Sigmoid colon (tissue), 7 donors: Measurements from ENCODE around the gene OR6K6. TPM values are rescaled to one million over a fixed set of nuclear protein-coding genes. Genes with fewer than 3 reads are reported as not detected.

Source experiments
- DNase-seq: peaks from one replicate; pipeline ENCODE4 v3.0.0-alpha.2; 2019
- H3K27ac ChIP-seq, 4 donors: fragments of 200-600 bp; sonication (generic); one replicate each; pipeline ENCODE4 v1.5.1; 2016 to 2019; ENCODE audit warnings: mild to moderate bottlenecking in 1 of 4
- H3K27me3 ChIP-seq, 3 donors: fragments of 200-600 bp; sonication (generic); one replicate each; pipeline ENCODE4 v1.5.1; 2019; ENCODE audit warnings: mild to moderate bottlenecking in 1 of 3
- H3K36me3 ChIP-seq, 4 donors: fragments of 200-600 bp; sonication (generic); one replicate each; pipeline ENCODE4 v1.5.1; 2016 to 2019
- H3K4me1 ChIP-seq, 4 donors: fragments of 200-600 bp; sonication (generic); one replicate each; pipeline ENCODE4 v1.5.1; 2017 to 2019
- H3K4me3 ChIP-seq, 4 donors: fragments of 200-600 bp; sonication (generic); one replicate each; pipeline ENCODE4 v1.5.1; 2017 to 2019; ENCODE audit warnings: mild to moderate bottlenecking in 2 of 4, moderate library complexity in 1 of 4
- H3K9me3 ChIP-seq, 4 donors: fragments of 200-600 bp in 3 of 4; sonication (generic) in 3 of 4; one replicate each; pipeline versions ENCODE4 v1.5.1 to v1.6.1; 2013 to 2019
- EP300 ChIP-seq, 4 donors: sonication (generic); formaldehyde crosslinking; IDR thresholded peaks; one replicate each; pipeline ENCODE4 v1.6.1; 2017; ENCODE audit warnings: antibody characterized with exemption in 4 of 4
- POLR2A ChIP-seq, 2 donors: fragments of 450-650 bp; IDR thresholded peaks; one replicate each; pipeline ENCODE4 v1.6.1; 2016; ENCODE audit warnings: antibody characterized with exemption in 2 of 2, mild to moderate bottlenecking in 2 of 2, moderate library complexity in 2 of 2
- POLR2AphosphoS5 ChIP-seq, 4 donors: sonication (generic); formaldehyde crosslinking; IDR thresholded peaks; one replicate each; pipeline ENCODE4 v1.6.1; 2017; ENCODE audit warnings: antibody characterized with exemption in 4 of 4
- WGBS, 2 donors: extraction: QIAGEN DNeasy Blood & Tissue Kit; methylation state at CpG; one replicate each; pipeline ENCODE4 v1.1.7; 2013; 5-methylcytosine and 5-hydroxymethylcytosine counted together
- intact Hi-C: fragments of 100-400 bp; cut with DNase I; formaldehyde crosslinking; loops from one replicate; pipeline ENCODE4 v1.15.1; 2023
- polyA plus RNA-seq, 3 donors: library from polyadenylated mRNA; stranded (reverse); fragments of 200-250 nt; gene quantifications; one replicate each; pipeline ENCODE4 v1.2.3, GENCODE V29; 2013
- total RNA-seq, 4 donors: library from RNA; depleted of rRNA; stranded (reverse); fragments of >200 nt; gene quantifications; one replicate each; pipeline ENCODE4 v1.1.0, GENCODE V29; 2016
- TF ChIP-seq, protein P1 (sequence below), 4 experiments: fragments of 450-650 bp in 3 of 4; fragments of 200-600 bp in 1 of 4; IDR thresholded peaks; one replicate each; pipeline ENCODE4 v1.5.1; 2016 to 2019; ENCODE audit warnings: antibody characterized with exemption in 4 of 4, mild to moderate bottlenecking in 3 of 4, moderate library complexity in 2 of 4
- donor health status: healthy with polysubstance abuse.
- donor health status: Bipolar disorder and iron deficiency.
- donor health status: healthy.

The OR6K6 gene
- total and polyA plus RNA-seq, 7 donors = not detected

DNA sequence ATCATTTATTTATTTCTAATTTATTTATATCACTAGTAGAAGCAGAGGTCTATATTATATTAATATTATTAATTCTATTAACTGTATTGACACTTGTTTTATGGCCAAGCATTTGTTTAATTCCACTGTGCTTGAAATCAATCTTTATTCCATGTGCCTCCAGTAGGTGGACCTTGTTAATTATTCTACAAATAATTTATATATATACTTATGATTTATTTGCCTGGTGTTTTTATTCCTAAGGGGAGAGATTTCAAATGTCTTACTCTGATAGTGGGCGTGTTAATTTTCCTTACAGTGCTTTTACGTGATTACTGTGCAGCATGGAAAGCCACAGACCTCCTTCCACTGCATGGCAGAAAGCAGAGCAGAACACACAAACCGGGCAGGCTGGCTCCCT, 44.0 kb downstream of the OR6K6 start:
- WGBS, 2 donors = 63 to 85% methylated on average over 3 of the region's 3 CpGs
- intact Hi-C loops = no loop called here
- no peak overlapping the region for H3K27ac ChIP-seq

DNA sequence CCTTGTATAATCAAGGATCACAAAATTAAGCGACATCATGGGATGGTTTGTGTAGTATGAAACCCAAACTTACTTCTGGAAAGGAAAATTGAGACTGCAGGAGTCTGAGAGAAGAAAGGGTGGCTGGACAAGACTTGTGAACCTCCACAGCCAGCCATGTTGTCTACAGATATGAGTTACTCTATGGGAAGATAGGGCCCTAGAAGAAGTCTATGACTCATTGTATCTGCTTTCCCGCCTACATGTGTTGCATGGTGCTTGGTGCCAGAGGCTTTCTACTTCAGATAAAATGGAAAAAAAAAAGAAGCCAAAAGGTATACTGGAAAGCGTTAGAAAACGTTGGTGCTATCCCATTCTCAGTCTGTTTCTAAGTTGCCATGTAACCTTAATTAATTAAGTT, 45.2 kb downstream of the OR6K6 start:
- H3K27ac ChIP-seq = no peak overlapping the region
- TF ChIP-seq POLR2AphosphoS5 (IDR thresholded peaks at IDR 0.05) = no peak
- no peak for TF ChIP-seq POLR2A (IDR thresholded peaks at IDR 0.05)
- TF ChIP-seq EP300 (IDR thresholded peaks at IDR 0.05) = no peak
- TF ChIP-seq, protein P1, sequence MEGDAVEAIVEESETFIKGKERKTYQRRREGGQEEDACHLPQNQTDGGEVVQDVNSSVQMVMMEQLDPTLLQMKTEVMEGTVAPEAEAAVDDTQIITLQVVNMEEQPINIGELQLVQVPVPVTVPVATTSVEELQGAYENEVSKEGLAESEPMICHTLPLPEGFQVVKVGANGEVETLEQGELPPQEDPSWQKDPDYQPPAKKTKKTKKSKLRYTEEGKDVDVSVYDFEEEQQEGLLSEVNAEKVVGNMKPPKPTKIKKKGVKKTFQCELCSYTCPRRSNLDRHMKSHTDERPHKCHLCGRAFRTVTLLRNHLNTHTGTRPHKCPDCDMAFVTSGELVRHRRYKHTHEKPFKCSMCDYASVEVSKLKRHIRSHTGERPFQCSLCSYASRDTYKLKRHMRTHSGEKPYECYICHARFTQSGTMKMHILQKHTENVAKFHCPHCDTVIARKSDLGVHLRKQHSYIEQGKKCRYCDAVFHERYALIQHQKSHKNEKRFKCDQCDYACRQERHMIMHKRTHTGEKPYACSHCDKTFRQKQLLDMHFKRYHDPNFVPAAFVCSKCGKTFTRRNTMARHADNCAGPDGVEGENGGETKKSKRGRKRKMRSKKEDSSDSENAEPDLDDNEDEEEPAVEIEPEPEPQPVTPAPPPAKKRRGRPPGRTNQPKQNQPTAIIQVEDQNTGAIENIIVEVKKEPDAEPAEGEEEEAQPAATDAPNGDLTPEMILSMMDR (IDR thresholded peaks at IDR 0.05) = no peak
- no peaks in the 10 kb centered on the region for H3K9me3 ChIP-seq
- intact Hi-C loops = no loop called here
- DNase-seq = no peak
- H3K36me3 ChIP-seq = no peaks in the 10 kb centered on the region
- no peaks in the 10 kb centered on the region for H3K4me1 ChIP-seq
- no peak overlapping the region for H3K4me3 ChIP-seq
- H3K27me3 ChIP-seq = no peaks in the 10 kb centered on the region
- WGBS, 2 donors = 85 to 90% methylated on average over 4 of the region's 4 CpGs

More for the DNA sequence above, 44.0 kb downstream of the OR6K6 start:
- Histone ChIP-seq H3K36me3 (no peaks in the 10 kb centered on the region), H3K4me1 (no peaks in the 10 kb centered on the region), H3K9me3 (no peaks in the 10 kb centered on the region), H3K4me3 (no peak overlapping the region), H3K27me3 (no peaks in the 10 kb centered on the region)
- no peak for DNase-seq
- TF ChIP-seq, protein P1 (IDR thresholded peaks at IDR 0.05) = no peak
- TF ChIP-seq POLR2A (IDR thresholded peaks at IDR 0.05) = no peak
- no peak for TF ChIP-seq EP300 (IDR thresholded peaks at IDR 0.05)

- Histone ChIP-seq H3K36me3 (no peaks in the 10 kb centered on the region), H3K27ac (no peak overlapping the region), H3K27me3 (no peaks in the 10 kb centered on the region), H3K9me3 (no peaks in the 10 kb centered on the region), H3K4me1 (no peaks in the 10 kb centered on the region), H3K4me3 (no peak overlapping the region)
- WGBS, 2 donors = 85 to 86% methylated on average over 2 of the region's 2 CpGs
- no peak for DNase-seq
- TF ChIP-seq POLR2AphosphoS5 (IDR thresholded peaks at IDR 0.05) (no peak), POLR2A (IDR thresholded peaks at IDR 0.05) (no peak), EP300 (IDR thresholded peaks at IDR 0.05) (no peak)
- TF ChIP-seq, protein P1 (IDR thresholded peaks at IDR 0.05) = no peak
- intact Hi-C loops = no loop called here
Observed at GRCh38 chr1:158800526-158800925, 46.0 kb downstream of the OR6K6 start.

- H3K9me3 ChIP-seq = no peaks in the 10 kb centered on the region
- DNase-seq = no peak
- no peaks in the 10 kb centered on the region for H3K36me3 ChIP-seq
- no peak overlapping the region for H3K27ac ChIP-seq
- intact Hi-C loops = no loop called here
- no peaks in the 10 kb centered on the region for H3K4me1 ChIP-seq
- no peak overlapping the region for H3K4me3 ChIP-seq
- TF ChIP-seq, protein P1 (IDR thresholded peaks at IDR 0.05) = no peak
- no peak for TF ChIP-seq POLR2AphosphoS5 (IDR thresholded peaks at IDR 0.05)
- no peak for TF ChIP-seq POLR2A (IDR thresholded peaks at IDR 0.05)
- no peak for TF ChIP-seq EP300 (IDR thresholded peaks at IDR 0.05)
- 78 to 91% methylated on average over 1 of the region's 1 CpG for WGBS, 2 donors
- H3K27me3 ChIP-seq = no peaks in the 10 kb centered on the region
Observed at GRCh38 chr1:158801396-158801795, 46.9 kb downstream of the OR6K6 start.

- no peaks in the 10 kb centered on the region for H3K9me3 ChIP-seq
- no peak overlapping the region for H3K4me3 ChIP-seq
- no peaks in the 10 kb centered on the region for H3K36me3 ChIP-seq
- TF ChIP-seq POLR2AphosphoS5 (IDR thresholded peaks at IDR 0.05) (no peak), POLR2A (IDR thresholded peaks at IDR 0.05) (no peak), EP300 (IDR thresholded peaks at IDR 0.05) (no peak)
- TF ChIP-seq, protein P1 (IDR thresholded peaks at IDR 0.05) = no peak
- H3K4me1 ChIP-seq = peaks cover 0 to 12% (median 4%) of the 10 kb centered on the region in 4 donors
- 69 to 81% methylated on average over 1 of the region's 1 CpG for WGBS, 2 donors
- DNase-seq = no peak
- H3K27me3 ChIP-seq = no peaks in the 10 kb centered on the region
- intact Hi-C loops = no loop called here
- H3K27ac ChIP-seq = no peak overlapping the region
Observed at GRCh38 chr1:158803678-158804077, 49.2 kb downstream of the OR6K6 start.
